HepG2 (cell line): ENCODE measurements around the gene EPN2. TPM values are rescaled to one million over a fixed set of nuclear protein-coding genes. Genes with fewer than 3 reads are reported as not detected.

Experiments
- ATAC-seq: fragments of 200-7000 bp; cut with Tn5 transposase; 3 replicates; pipeline ENCODE4 v1.9.1; 2020; ENCODE audit warnings: mild to moderate bottlenecking, moderate library complexity
- BruUV-seq: library from RNA; stranded (reverse); fragments of 400-500 nt; replicated peaks from 2 replicates; lab custom pipeline; 2021; lab: Mats Ljungman, UMichigan
- CTCF ChIA-PET: fragments of 300-600 bp; formaldehyde crosslinking; extraction: SDS; loops from one replicate; lab custom pipeline; 2021; ENCODE audit warnings: low total read pairs, inconsistent platforms, low intra/inter-chr PET ratio; lab: Yijun Ruan, JAX
- POLR2A ChIA-PET: fragments of 350-600 bp; sonication (Branson Sonifier 250); formaldehyde crosslinking; loops from one replicate; lab custom pipeline; 2020; ENCODE audit warnings: antibody characterized with exemption, inconsistent platforms; lab: Yijun Ruan, JAX
- DNase-seq: peaks from one replicate; pipeline ENCODE4 v3.0.0-alpha.2; 2015; ENCODE audit warnings: low spot score
- FAIRE-seq: peaks from 3 replicates; lab custom pipeline; 2011; peaks lifted over from hg19 to GRCh38; lab: Jason Lieb, UNC
- H2AFZ ChIP-seq: one replicate; pipeline ENCODE4 v1.6.1; 2011; ENCODE audit warnings: low read length, inconsistent platforms
- H3K27ac ChIP-seq: fragments of 300-600 bp; 3 replicates; pipeline ENCODE4 v1.8.0; 2011; ENCODE audit warnings: mixed run types, mild to moderate bottlenecking, mixed read lengths, low read length, inconsistent platforms; ENCODE audit not compliant: insufficient read depth; ENCODE audit errors: extremely low read length
- H3K27me3 ChIP-seq, 2 experiments: fragments of 200-600 bp in 1 of 2; 2 replicates in 1 of 2; 3 replicates in 1 of 2; pipeline versions ENCODE4 v1.6.0 to v1.8.0; 2011; ENCODE audit warnings: low read length in 2 of 2, mild to moderate bottlenecking in 2 of 2, moderate library complexity in 2 of 2, inconsistent platforms in 1 of 2; ENCODE audit not compliant: insufficient read depth in 2 of 2, control insufficient read depth in 1 of 2
- H3K36me3 ChIP-seq, 2 experiments: fragments of 200-600 bp in 1 of 2; replicated peaks in 1 of 2; 2 replicates in 1 of 2; 3 replicates in 1 of 2; pipeline versions ENCODE4 v1.5.1 to v1.8.0; 2011; ENCODE audit warnings: low read length in 2 of 2, inconsistent platforms in 1 of 2; ENCODE audit not compliant: insufficient read depth in 2 of 2, control insufficient read depth in 1 of 2
- H3K4me1 ChIP-seq: 2 replicates; pipeline ENCODE4 v1.5.1; 2012; ENCODE audit warnings: low read length, inconsistent platforms; ENCODE audit not compliant: insufficient read depth
- H3K4me2 ChIP-seq: 2 replicates; pipeline ENCODE4 v1.6.0; 2011; ENCODE audit warnings: low read depth, low read length, inconsistent platforms
- H3K4me3 ChIP-seq, 3 experiments: fragments of 200-600 bp in 1 of 3; sonication (generic), shearing (Covaris generic) in 1 of 3; replicated peaks in 1 of 3; 2 replicates each; pipeline ENCODE4 v1.5.1; 2011 to 2016; ENCODE audit warnings: low read length in 3 of 3, inconsistent platforms in 2 of 3, low read depth in 2 of 3, mild to moderate bottlenecking in 2 of 3, control low read depth in 1 of 3, mixed read lengths in 1 of 3; ENCODE audit not compliant: insufficient read depth in 1 of 3
- H3K79me2 ChIP-seq: one replicate; pipeline ENCODE4 v1.6.1; 2011; ENCODE audit warnings: low read length, inconsistent platforms; ENCODE audit not compliant: insufficient read depth
- H3K9ac ChIP-seq: 2 replicates; pipeline ENCODE4 v1.6.0; 2011; ENCODE audit warnings: mild to moderate bottlenecking, low read depth, low read length, inconsistent platforms; ENCODE audit not compliant: insufficient read depth
- H3K9me3 ChIP-seq: 2 replicates; pipeline ENCODE4 v1.5.1; 2012; ENCODE audit warnings: mild to moderate bottlenecking, low read length
- H4K20me1 ChIP-seq: 2 replicates; pipeline ENCODE4 v1.6.0; 2011; ENCODE audit warnings: inconsistent platforms, mild to moderate bottlenecking, low read length, moderate library complexity; ENCODE audit not compliant: insufficient read depth
- HDAC1 ChIP-seq: sonication (generic); formaldehyde crosslinking; IDR thresholded peaks from 2 replicates; pipeline ENCODE4 v1.5.1; 2020; ENCODE audit warnings: mild to moderate bottlenecking, missing genetic modification reagents
- MEIS2 ChIP-seq: sonication (generic); formaldehyde crosslinking; IDR thresholded peaks from 2 replicates; pipeline ENCODE4 v1.9.0; 2021; ENCODE audit warnings: mild to moderate bottlenecking, missing genetic modification reagents
- MTERF4 ChIP-seq: sonication (generic); formaldehyde crosslinking; IDR thresholded peaks from 2 replicates; pipeline ENCODE4 v1.8.0; 2023; ENCODE audit warnings: mild to moderate bottlenecking, missing genetic modification reagents
- MTF2 ChIP-seq: sonication (generic); formaldehyde crosslinking; IDR thresholded peaks from 2 replicates; pipeline ENCODE4 v1.5.0; 2020; ENCODE audit warnings: missing genetic modification reagents, borderline replicate concordance
- PITX1 ChIP-seq: sonication (generic); formaldehyde crosslinking; IDR thresholded peaks from 2 replicates; pipeline ENCODE4 v1.5.1; 2020; ENCODE audit warnings: mild to moderate bottlenecking, missing genetic modification reagents
- ZBTB14 ChIP-seq: sonication (generic); formaldehyde crosslinking; IDR thresholded peaks from 2 replicates; pipeline ENCODE4 v1.4.0; 2020; ENCODE audit warnings: missing genetic modification reagents
- ZBTB34 ChIP-seq: sonication (generic); formaldehyde crosslinking; IDR thresholded peaks from 2 replicates; pipeline ENCODE4 v1.8.0; 2022; ENCODE audit warnings: mild to moderate bottlenecking, missing genetic modification reagents
- ZNF33A ChIP-seq: sonication (generic); formaldehyde crosslinking; IDR thresholded peaks from 2 replicates; pipeline ENCODE4 v1.5.1; 2020; ENCODE audit warnings: missing genetic modification reagents, mild to moderate bottlenecking, moderate library complexity, borderline replicate concordance
- ZNF720 ChIP-seq: sonication (generic); formaldehyde crosslinking; IDR thresholded peaks from 2 replicates; pipeline ENCODE4 v1.4.0; 2020; ENCODE audit warnings: missing genetic modification reagents
- WGBS: methylation state at CpG from one replicate; pipeline ENCODE4 v1.1.6; 2017; ENCODE audit warnings: low lambda C conversion rate; 5-methylcytosine and 5-hydroxymethylcytosine counted together
- in situ Hi-C: cut with HindIII; loops from 2 replicates; pipeline ENCODE4 v1.10.0; 2017; ENCODE audit warnings: low pct_unique_long_range_greater_than_20kb; ENCODE audit not compliant: extremely low pct_ligation_motif_present
- intact Hi-C: fragments of 100-400 bp; cut with micrococcal nuclease; formaldehyde crosslinking; loops from one replicate; pipeline ENCODE4 v1.10.0; 2022; ENCODE audit not compliant: unreplicated experiment
- polyA plus RNA-seq, 8 experiments: library from polyadenylated mRNA; depleted of rRNA in 3 of 8; stranded (reverse) in 7 of 8; unstranded in 1 of 8; fragments of >200 nt; fragmentation: Illumina TruSeq in 4 of 8; extraction: Trizol in 4 of 8; gene quantifications; 2 replicates each; pipeline versions ENCODE4 v1.2.1 to v1.2.3, GENCODE V29; 2011 to 2016; ENCODE audit warnings: low read depth in 4 of 8, missing spikeins in 1 of 8, mixed read lengths in 1 of 8; ENCODE audit not compliant: insufficient read depth in 1 of 8
- total RNA-seq, 5 experiments: library from RNA; depleted of rRNA; stranded (reverse); fragments of >200 nt; fragmentation: Illumina TruSeq; extraction: Trizol; gene quantifications; 2 replicates each; pipeline ENCODE4 v1.2.3, GENCODE V29; 2016; ENCODE audit warnings: low read depth in 1 of 5

EPN2 gene
- total and polyA plus RNA-seq, 2 of the 13 experiments (the other 11 are each of a cell fraction or from before 2014, with no cell fraction given) = 7.8 to 19.2 TPM

GRCh38 chr17:19242926-19243325, 5.8 kb downstream of the EPN2 start:
- H4K20me1 ChIP-seq = no peaks in the 10 kb centered on the region; the same call in 1 of the 2 replicates
- no peaks in the 10 kb centered on the region for H3K9me3 ChIP-seq
- H3K4me2 ChIP-seq = no peak overlapping the region
- peaks cover 48% of the 10 kb centered on the region for H3K4me1 ChIP-seq
- peaks cover 41% of the 10 kb centered on the region for H3K79me2 ChIP-seq
- WGBS = 97% methylated on average over 7 of the region's 7 CpGs
- H3K27ac ChIP-seq = no peak overlapping the region
- no peak overlapping the region for H3K9ac ChIP-seq
- in situ Hi-C loops = no loop called here
- no TSS peak for BruUV-seq
- TF ChIP-seq ZBTB34 (CRISPR knock-in tag) (no peak), ZBTB14 (CRISPR knock-in tag) (no peak), MEIS2 (CRISPR knock-in tag) (no peak), HDAC1 (CRISPR knock-in tag) (no peak), MTERF4 (CRISPR knock-in tag) (no peak), ZNF720 (CRISPR knock-in tag) (no peak), PITX1 (CRISPR knock-in tag) (no peak), MTF2 (CRISPR knock-in tag) (no peak), ZNF33A (no peak)
- TF ChIP-seq, all 625 proteins: peak for 0
- CTCF ChIA-PET = no interaction called here
- ATAC-seq = no peak
- no peak for DNase-seq
- POLR2A ChIA-PET = no interaction called here
- no peak for FAIRE-seq
- intact Hi-C loops = no loop called here
- no peak overlapping the region for H3K4me3 ChIP-seq
- H3K27me3 ChIP-seq = no peaks in the 10 kb centered on the region
- H3K36me3 ChIP-seq = peaks cover 0 to 4% of the 10 kb centered on the region in 2 experiments; a peak in 1 of 5 replicates
- no peak overlapping the region for H2AFZ ChIP-seq
